Right lobe of liver (tissue), 6 donors: ENCODE data around the gene LRRC8E. TPM values are rescaled to one million over a fixed set of nuclear protein-coding genes. Genes with fewer than 3 reads are reported as not detected.

ENCODE experiments used
- ATAC-seq, 4 donors: fragments of 200-7000 bp; cut with Tn5 transposase; one replicate each; pipeline ENCODE4 v1.9.1; 2020; ENCODE audit warnings: mild to moderate bottlenecking in 4 of 4, moderate library complexity in 4 of 4
- DNase-seq, 3 donors: peaks; one replicate each; pipeline ENCODE4 v3.0.0-alpha.2; 2020
- H3K27ac ChIP-seq, 3 donors: fragments of 200-600 bp; one replicate each; pipeline ENCODE4 v1.8.0; 2022
- H3K27me3 ChIP-seq, 2 donors: fragments of 200-600 bp; one replicate each; pipeline ENCODE4 v1.8.0; 2022
- H3K36me3 ChIP-seq, 4 donors: fragments of 200-600 bp; sonication (generic) in 1 of 4; one replicate each; pipeline versions ENCODE4 v1.5.1 to v1.8.0; 2017 to 2022; ENCODE audit warnings: control low read depth in 1 of 4
- H3K4me1 ChIP-seq, 4 donors: fragments of 200-600 bp; sonication (generic) in 1 of 4; one replicate each; pipeline versions ENCODE4 v1.5.1 to v1.8.0; 2017 to 2022; ENCODE audit warnings: control low read depth in 1 of 4
- H3K4me3 ChIP-seq, 3 donors: fragments of 200-600 bp; one replicate each; pipeline ENCODE4 v1.8.0; 2022
- H3K9me3 ChIP-seq, 4 donors: fragments of 200-600 bp; sonication (generic) in 1 of 4; one replicate each; pipeline versions ENCODE4 v1.5.1 to v1.8.0; 2017 to 2022; ENCODE audit warnings: control low read depth in 1 of 4
- CTCF ChIP-seq, 4 donors: fragments of 200-600 bp in 3 of 4; fragments of 450-650 bp in 1 of 4; IDR thresholded peaks; one replicate each; pipeline versions ENCODE4 v1.5.1 to v1.8.0; 2016 to 2022; ENCODE audit warnings: antibody characterized with exemption in 4 of 4, mild to moderate bottlenecking in 2 of 4
- POLR2A ChIP-seq: fragments of 450-650 bp; IDR thresholded peaks from one replicate; pipeline ENCODE4 v1.6.1; 2017; ENCODE audit warnings: antibody characterized with exemption, mild to moderate bottlenecking
- WGBS: methylation state at CpG from one replicate; pipeline ENCODE4 v1.1.6; 2018; ENCODE audit warnings: low coverage, low lambda C conversion rate; ENCODE audit not compliant: insufficient coverage; ENCODE audit errors: missing lambda C conversion rate; 5-methylcytosine and 5-hydroxymethylcytosine counted together
- intact Hi-C, 2 donors: fragments of 100-400 bp; cut with DNase I; formaldehyde crosslinking; loops; one replicate each; pipeline versions ENCODE4 v1.11.2 to v1.14.1; 2022
- total RNA-seq, 6 experiments: library from RNA; depleted of rRNA in 2 of 6; stranded (reverse); fragments of >200 nt in 2 of 6; fragmentation: NEBNext Ultra II Directional in 3 of 6; extraction: Animal tissue kit (Norgen Biotek cat#: 25700) in 3 of 6; gene quantifications; one replicate each; pipeline versions ENCODE4 v1.1.0 to v1.2.4, GENCODE V29; 2016 to 2023
- donor health status: DM: no; HTN: yes; CAD: no.
- donor health status: DM: no; HTN: no; CAD: no.
- donor health status: DM: no; HTN: no; CAD: no.
- donor health status: DM: no; HTN: yes; CAD: no.
- donor health status: DM: no; HTN: yes; CAD: no.

Gene LRRC8E
- total RNA-seq, 6 experiments from 2014 or later = 1.5 to 9.6 (median 3.5) TPM

GRCh38 chr19:7883105-7883504 is 5.2 kb upstream of the LRRC8E start:
- 100% methylated on average over 2 of the region's 4 CpGs for WGBS
- Histone ChIP-seq H3K4me1 (no peaks in the 10 kb centered on the region), H3K4me3 (no peak overlapping the region), H3K27ac (no peak overlapping the region), H3K9me3 (no peaks in the 10 kb centered on the region), H3K27me3 (no peaks in the 10 kb centered on the region), H3K36me3 (no peaks in the 10 kb centered on the region)
- intact Hi-C loops = no loop called here
- TF ChIP-seq CTCF (IDR thresholded peaks at IDR 0.05) (no peak), POLR2A (no peak)
- ATAC-seq = no peak
- DNase-seq = no peak

- H3K9me3 ChIP-seq = no peaks in the 10 kb centered on the region
- intact Hi-C loops = no loop called here
- DNase-seq (no peak), ATAC-seq (no peak)
- 71% methylated on average over 1 of the region's 2 CpGs for WGBS
- H3K27ac ChIP-seq = no peak overlapping the region
- no peak for TF ChIP-seq POLR2A
- TF ChIP-seq CTCF (IDR thresholded peaks at IDR 0.05) = no peak
- H3K27me3 ChIP-seq = no peaks in the 10 kb centered on the region
- no peaks in the 10 kb centered on the region for H3K36me3 ChIP-seq
- no peaks in the 10 kb centered on the region for H3K4me1 ChIP-seq
- no peak overlapping the region for H3K4me3 ChIP-seq
These were observed 4.3 kb upstream of the LRRC8E start for GRCh38 chr19:7883796-7884570.

GRCh38 chr19:7885818-7886217 is 2.5 kb upstream of the LRRC8E start:
- Histone ChIP-seq H3K4me1 (no peaks in the 10 kb centered on the region), H3K9me3 (no peaks in the 10 kb centered on the region), H3K36me3 (no peaks in the 10 kb centered on the region), H3K4me3 (no peak overlapping the region), H3K27me3 (no peaks in the 10 kb centered on the region), H3K27ac (no peak overlapping the region)
- WGBS = 89% methylated on average over 7 of the region's 8 CpGs
- intact Hi-C loops = no loop called here
- no peak for TF ChIP-seq POLR2A
- TF ChIP-seq CTCF (IDR thresholded peaks at IDR 0.05) = no peak
- DNase-seq (no peak), ATAC-seq (no peak)

GRCh38 chr19:7887408-7888144 is 734 bp upstream of the LRRC8E start:
- Histone ChIP-seq H3K27me3 (no peaks in the 10 kb centered on the region), H3K4me1 (no peaks in the 10 kb centered on the region), H3K27ac (no peak overlapping the region), H3K9me3 (no peaks in the 10 kb centered on the region), H3K36me3 (no peaks in the 10 kb centered on the region), H3K4me3 (no peak overlapping the region)
- WGBS = 83% methylated on average over 6 of the region's 16 CpGs
- intact Hi-C loops = no loop called here
- TF ChIP-seq POLR2A (no peak), CTCF (IDR thresholded peaks at IDR 0.05) (no peak)
- ATAC-seq = no peak
- no peak for DNase-seq
